C4-2B (cell line): ENCODE results near the gene CRIP2.

ENCODE experiments used
- ZFX ChIP-seq: fragments of 450-650 bp; IDR thresholded peaks from 2 replicates; pipeline ENCODE4 v1.6.1; 2017
- TF ChIP-seq, protein P1 (sequence below): fragments of 450-650 bp; conservative IDR thresholded peaks from 2 replicates; pipeline ENCODE4 v1.5.1; 2017; ENCODE audit warnings: mild to moderate bottlenecking

DNA sequence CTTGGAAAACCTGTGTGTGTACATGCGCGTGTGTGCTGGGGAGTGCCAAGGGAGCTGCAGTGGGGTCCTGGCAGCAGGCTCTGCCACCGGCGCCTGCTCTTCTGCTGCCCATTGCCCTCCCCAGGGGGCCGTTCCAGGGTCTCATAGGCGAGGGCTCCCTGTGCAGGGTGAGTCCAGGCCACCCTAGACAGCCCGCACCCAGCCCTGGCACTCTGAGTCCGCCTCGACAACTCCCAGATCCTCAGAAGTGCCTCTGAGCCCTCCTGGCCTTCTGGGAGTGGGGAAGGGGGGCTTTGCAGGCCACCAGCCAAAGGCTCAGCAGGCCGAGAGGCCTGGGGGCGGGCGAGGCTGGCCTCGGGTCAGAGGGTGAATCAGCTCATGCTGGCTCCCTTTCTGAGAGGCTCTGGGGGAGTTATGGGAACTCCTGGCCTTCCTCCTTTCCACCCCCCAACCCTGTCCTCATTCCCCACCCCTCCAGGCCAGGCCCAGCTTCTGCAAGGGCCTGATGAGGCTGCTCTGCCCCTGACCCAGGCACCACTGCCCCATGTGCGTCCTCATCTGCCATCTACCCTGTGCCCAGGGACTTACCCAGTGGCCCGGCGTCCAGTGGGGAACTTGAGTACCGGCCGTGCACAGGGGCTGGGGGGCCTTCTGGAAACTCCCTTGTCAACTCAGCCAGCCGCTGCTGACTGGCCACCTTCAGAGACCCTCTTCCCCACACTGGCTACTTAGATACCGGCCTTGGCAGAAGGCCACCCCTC lies 14.3 kb downstream of the CRIP2 start:
- TF ChIP-seq, protein P1, sequence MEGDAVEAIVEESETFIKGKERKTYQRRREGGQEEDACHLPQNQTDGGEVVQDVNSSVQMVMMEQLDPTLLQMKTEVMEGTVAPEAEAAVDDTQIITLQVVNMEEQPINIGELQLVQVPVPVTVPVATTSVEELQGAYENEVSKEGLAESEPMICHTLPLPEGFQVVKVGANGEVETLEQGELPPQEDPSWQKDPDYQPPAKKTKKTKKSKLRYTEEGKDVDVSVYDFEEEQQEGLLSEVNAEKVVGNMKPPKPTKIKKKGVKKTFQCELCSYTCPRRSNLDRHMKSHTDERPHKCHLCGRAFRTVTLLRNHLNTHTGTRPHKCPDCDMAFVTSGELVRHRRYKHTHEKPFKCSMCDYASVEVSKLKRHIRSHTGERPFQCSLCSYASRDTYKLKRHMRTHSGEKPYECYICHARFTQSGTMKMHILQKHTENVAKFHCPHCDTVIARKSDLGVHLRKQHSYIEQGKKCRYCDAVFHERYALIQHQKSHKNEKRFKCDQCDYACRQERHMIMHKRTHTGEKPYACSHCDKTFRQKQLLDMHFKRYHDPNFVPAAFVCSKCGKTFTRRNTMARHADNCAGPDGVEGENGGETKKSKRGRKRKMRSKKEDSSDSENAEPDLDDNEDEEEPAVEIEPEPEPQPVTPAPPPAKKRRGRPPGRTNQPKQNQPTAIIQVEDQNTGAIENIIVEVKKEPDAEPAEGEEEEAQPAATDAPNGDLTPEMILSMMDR, result no peak
- no peak for TF ChIP-seq ZFX
